Spleen (tissue), 11 donors: ENCODE results near the gene TSPAN15. TPM values are rescaled to one million over a fixed set of nuclear protein-coding genes. Genes with fewer than 3 reads are reported as not detected.

Experiments used
- DNase-seq: peaks from one replicate; pipeline ENCODE4 v3.0.0-alpha.2; 2020
- H3K27ac ChIP-seq, 8 donors: fragments of 200-600 bp; sonication (generic) in 7 of 8; 1 replicate in 4 of 8; 2 replicates in 4 of 8; pipeline versions ENCODE4 v1.5.0 to v1.8.0; 2016 to 2021; ENCODE audit warnings: inconsistent platforms in 4 of 8, mild to moderate bottlenecking in 4 of 8, moderate library complexity in 1 of 8
- H3K27me3 ChIP-seq, 7 donors: fragments of 200-600 bp; sonication (generic) in 6 of 7; replicated peaks in 1 of 7; 1 replicate in 4 of 7; 2 replicates in 3 of 7; pipeline versions ENCODE4 v1.5.0 to v1.8.0; 2016 to 2021; ENCODE audit warnings: inconsistent platforms in 3 of 7, mild to moderate bottlenecking in 1 of 7
- H3K36me3 ChIP-seq, 6 donors: fragments of 200-600 bp; sonication (generic) in 5 of 6; 1 replicate in 4 of 6; 2 replicates in 2 of 6; pipeline versions ENCODE4 v1.5.0 to v1.8.0; 2016 to 2021; ENCODE audit warnings: inconsistent platforms in 2 of 6
- H3K4me1 ChIP-seq, 6 donors: fragments of 200-600 bp; sonication (generic) in 5 of 6; 1 replicate in 3 of 6; 2 replicates in 3 of 6; pipeline versions ENCODE4 v1.5.0 to v1.8.0; 2016 to 2021; ENCODE audit warnings: inconsistent platforms in 3 of 6
- H3K4me3 ChIP-seq, 8 donors: fragments of 200-600 bp; sonication (generic) in 7 of 8; 1 replicate in 4 of 8; 2 replicates in 4 of 8; pipeline versions ENCODE4 v1.5.0 to v1.8.0; 2016 to 2021; ENCODE audit warnings: inconsistent platforms in 4 of 8, mild to moderate bottlenecking in 4 of 8, moderate library complexity in 2 of 8
- H3K9me3 ChIP-seq, 8 donors: fragments of 200-600 bp; sonication (generic) in 7 of 8; 1 replicate in 4 of 8; 2 replicates in 4 of 8; pipeline versions ENCODE4 v1.5.0 to v1.8.0; 2016 to 2021; ENCODE audit warnings: inconsistent platforms in 4 of 8
- POLR2A ChIP-seq, 3 donors: fragments of 450-650 bp; IDR thresholded peaks; one replicate each; pipeline ENCODE4 v1.5.1; 2017; ENCODE audit warnings: antibody characterized with exemption in 3 of 3, mild to moderate bottlenecking in 1 of 3
- POLR2AphosphoS5 ChIP-seq, 3 donors: sonication (generic); formaldehyde crosslinking; IDR thresholded peaks; one replicate each; pipeline ENCODE4 v1.5.1; 2017; ENCODE audit warnings: antibody characterized with exemption in 3 of 3
- WGBS, 5 donors: extraction: QIAGEN DNeasy Blood & Tissue Kit in 3 of 5; methylation state at CpG; one replicate each; pipeline versions ENCODE4 v1.1.5 to v1.1.7; 2013 to 2018; 5-methylcytosine and 5-hydroxymethylcytosine counted together
- intact Hi-C: fragments of 100-400 bp; cut with DNase I; formaldehyde crosslinking; loops from one replicate; pipeline ENCODE4 v1.15.0; 2023; ENCODE audit warnings: low total_unique reads
- polyA plus RNA-seq, 3 donors: library from polyadenylated mRNA; stranded (reverse); fragments of 200-250 nt; gene quantifications; one replicate each; pipeline ENCODE4 v1.2.1, GENCODE V29; 2013
- total RNA-seq, 7 donors: library from RNA; depleted of rRNA in 3 of 7; stranded (reverse); fragments of >200 nt in 3 of 7; fragmentation: NEBNext Ultra II Directional in 4 of 7; extraction: Animal tissue kit (Norgen Biotek cat#: 25700) in 4 of 7; gene quantifications; one replicate each; pipeline versions ENCODE4 v1.1.0 to v1.2.1, GENCODE V29; 2016 to 2021
- TF ChIP-seq, protein P1 (sequence below), 11 experiments: fragments of 200-600 bp in 7 of 11; fragments of 450-650 bp in 4 of 11; sonication (generic) in 4 of 11; IDR thresholded peaks in 8 of 11; conservative IDR thresholded peaks in 3 of 11; 1 replicate in 7 of 11; 2 replicates in 4 of 11; pipeline versions ENCODE4 v1.4.0 to v1.8.0; 2016 to 2021; ENCODE audit warnings: antibody characterized with exemption in 11 of 11, inconsistent platforms in 4 of 11, mild to moderate bottlenecking in 1 of 11
- donor health status: healthy with polysubstance abuse.
- donor health status: DM: no; HTN: no; CAD: no; lungs with moderate emphysema.
- donor health status: DM: no; HTN: no; CAD: no.
- donor health status: Bipolar disorder and iron deficiency.
- donor health status: healthy.
- donor health status: DM: no; HTN: no; CAD: no.
- donor health status: DM: yes; HTN: yes; CAD: no.

TSPAN15 gene
- total and polyA plus RNA-seq, 10 donors, result 13.5 to 68.4 (median 41.3) TPM

DNA sequence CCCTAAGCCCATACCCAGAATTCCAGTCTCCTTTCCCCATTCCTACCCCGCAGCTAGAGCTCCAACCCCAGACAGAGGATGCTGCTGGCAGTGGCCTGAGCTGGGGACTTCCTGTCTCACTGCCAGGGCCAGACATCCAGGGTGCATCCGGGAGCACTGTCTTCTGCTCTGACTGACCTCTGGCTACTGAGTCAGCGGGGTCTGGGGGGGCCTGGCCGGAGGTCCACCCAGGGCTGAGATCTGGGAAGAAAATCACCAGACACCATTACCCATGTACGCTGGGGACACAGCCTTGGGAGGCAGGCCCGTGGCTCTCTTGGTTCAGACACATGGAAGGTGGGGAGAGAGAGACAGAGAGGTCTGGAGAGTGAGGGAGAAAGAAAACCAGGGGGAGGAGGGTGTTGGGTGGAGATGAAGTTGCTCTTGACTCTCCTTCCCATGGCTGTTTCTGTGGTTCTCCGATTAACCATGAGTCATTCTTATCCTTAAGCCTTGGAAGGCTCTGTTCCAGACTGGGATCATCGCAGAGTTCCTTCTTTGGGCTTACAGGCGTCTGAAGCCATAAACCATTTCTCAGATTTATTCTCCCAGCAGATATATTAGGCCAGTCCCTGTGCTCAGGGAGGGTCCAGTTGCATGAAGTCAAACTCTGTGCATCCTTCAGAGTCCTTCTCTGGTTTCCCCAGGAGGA, 23.6 kb downstream of the TSPAN15 start:
- H3K27me3 ChIP-seq, result no peaks in the 10 kb centered on the region
- peak overlapping the region; percentile 7 to 80 (median 60) for H3K27ac ChIP-seq
- TF ChIP-seq POLR2A (IDR thresholded peaks at IDR 0.05) (no peak), POLR2AphosphoS5 (IDR thresholded peaks at IDR 0.05) (peak; percentile 35 to 53 (median 40))
- H3K4me1 ChIP-seq, result peaks cover 10 to 85% (median 59%) of the 10 kb centered on the region in 6 donors
- DNase-seq, result no peak
- H3K36me3 ChIP-seq, result no peaks in the 10 kb centered on the region
- 54 to 74% (median 66%) methylated on average over 9 of the region's 9 CpGs for WGBS, 5 donors
- no peak overlapping the region for H3K4me3 ChIP-seq
- H3K9me3 ChIP-seq, result no peaks in the 10 kb centered on the region
- intact Hi-C loops, result no loop called here

DNA sequence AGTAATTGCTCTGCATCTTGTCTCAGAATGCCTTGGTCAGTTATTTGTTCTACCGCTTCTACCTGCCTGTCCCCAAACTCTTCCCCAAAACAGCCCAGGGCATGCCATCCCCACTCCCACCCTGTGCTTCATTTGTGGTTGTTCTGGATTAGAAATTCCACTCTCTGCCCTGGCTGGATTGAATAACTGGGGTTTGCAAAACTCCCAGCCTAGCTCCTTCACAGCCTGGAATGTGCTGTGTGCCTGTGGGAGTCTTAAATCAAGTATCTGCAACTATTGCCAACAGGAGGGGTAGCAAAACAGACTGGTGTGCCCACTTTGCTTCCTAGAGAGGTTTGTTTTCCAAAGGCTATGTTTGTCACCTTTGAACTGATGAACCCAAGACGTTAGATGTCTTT, 24.2 kb downstream of the TSPAN15 start:
- no peak overlapping the region for H3K4me3 ChIP-seq
- no peaks in the 10 kb centered on the region for H3K36me3 ChIP-seq
- 70 to 74% (median 73%) methylated on average over 2 of the region's 2 CpGs for WGBS, 5 donors
- H3K4me1 ChIP-seq, result peaks cover 15 to 90% (median 62%) of the 10 kb centered on the region in 6 donors
- intact Hi-C loops, result no loop called here
- TF ChIP-seq POLR2AphosphoS5 (IDR thresholded peaks at IDR 0.05) (no peak), POLR2A (IDR thresholded peaks at IDR 0.05) (no peak)
- TF ChIP-seq, protein P1, sequence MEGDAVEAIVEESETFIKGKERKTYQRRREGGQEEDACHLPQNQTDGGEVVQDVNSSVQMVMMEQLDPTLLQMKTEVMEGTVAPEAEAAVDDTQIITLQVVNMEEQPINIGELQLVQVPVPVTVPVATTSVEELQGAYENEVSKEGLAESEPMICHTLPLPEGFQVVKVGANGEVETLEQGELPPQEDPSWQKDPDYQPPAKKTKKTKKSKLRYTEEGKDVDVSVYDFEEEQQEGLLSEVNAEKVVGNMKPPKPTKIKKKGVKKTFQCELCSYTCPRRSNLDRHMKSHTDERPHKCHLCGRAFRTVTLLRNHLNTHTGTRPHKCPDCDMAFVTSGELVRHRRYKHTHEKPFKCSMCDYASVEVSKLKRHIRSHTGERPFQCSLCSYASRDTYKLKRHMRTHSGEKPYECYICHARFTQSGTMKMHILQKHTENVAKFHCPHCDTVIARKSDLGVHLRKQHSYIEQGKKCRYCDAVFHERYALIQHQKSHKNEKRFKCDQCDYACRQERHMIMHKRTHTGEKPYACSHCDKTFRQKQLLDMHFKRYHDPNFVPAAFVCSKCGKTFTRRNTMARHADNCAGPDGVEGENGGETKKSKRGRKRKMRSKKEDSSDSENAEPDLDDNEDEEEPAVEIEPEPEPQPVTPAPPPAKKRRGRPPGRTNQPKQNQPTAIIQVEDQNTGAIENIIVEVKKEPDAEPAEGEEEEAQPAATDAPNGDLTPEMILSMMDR (IDR thresholded peaks at IDR 0.05 in 8 of 11, conservative IDR thresholded peaks at IDR 0.05 in 3 of 11), result no peak
- H3K27me3 ChIP-seq, result no peaks in the 10 kb centered on the region
- no peak for DNase-seq
- H3K27ac ChIP-seq, result peak overlapping the region in 7 of 8 donors; percentile 36 to 80 (median 66)
- no peaks in the 10 kb centered on the region for H3K9me3 ChIP-seq

DNA sequence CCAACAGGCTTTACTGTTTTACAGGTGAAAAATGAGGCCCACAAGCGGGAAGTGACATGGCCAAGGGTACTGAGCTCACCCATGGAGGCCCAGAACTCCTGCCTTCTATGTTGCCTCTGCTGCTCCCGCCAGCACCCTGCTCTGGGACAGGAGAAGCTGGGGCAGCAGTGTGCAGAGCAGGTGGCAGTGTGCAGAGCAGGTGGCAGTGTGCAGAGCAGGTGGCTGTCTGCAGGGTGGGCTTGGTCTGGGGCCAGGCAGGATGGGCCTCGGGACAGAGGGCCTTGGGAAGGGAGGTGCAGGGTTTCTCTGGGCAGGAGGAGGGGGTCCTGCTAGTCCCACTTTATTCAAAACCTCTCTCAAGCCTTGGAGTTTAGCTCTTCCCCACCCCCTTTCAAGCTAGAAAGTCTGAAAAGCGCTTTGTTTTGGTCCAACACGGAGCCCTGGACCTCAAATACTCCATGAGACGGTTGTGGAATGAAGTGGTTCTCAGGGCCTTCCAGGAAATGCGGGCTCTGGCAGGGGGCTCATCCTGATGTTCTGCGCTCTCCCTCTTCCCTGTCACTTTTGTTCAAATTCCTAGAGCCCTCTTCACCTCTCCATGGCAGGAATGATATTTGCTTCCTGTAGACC, 26.8 kb downstream of the TSPAN15 start:
- TF ChIP-seq POLR2AphosphoS5 (IDR thresholded peaks at IDR 0.05), result no peak
- TF ChIP-seq POLR2A (IDR thresholded peaks at IDR 0.05), result no peak
- TF ChIP-seq, protein P1 (IDR thresholded peaks at IDR 0.05 in 8 of 11, conservative IDR thresholded peaks at IDR 0.05 in 3 of 11), result no peak
- DNase-seq, result no peak
- Histone ChIP-seq H3K36me3 (no peaks in the 10 kb centered on the region), H3K27me3 (no peaks in the 10 kb centered on the region), H3K27ac (peak overlapping the region in 5 of 8 donors; percentile 28 to 80 (median 78)), H3K4me3 (no peak overlapping the region), H3K4me1 (peaks cover 18 to 89% (median 58%) of the 10 kb centered on the region in 6 donors), H3K9me3 (no peaks in the 10 kb centered on the region)
- WGBS, 5 donors, result 79 to 84% (median 81%) methylated on average over 8 of the region's 8 CpGs
- intact Hi-C loops, result no loop called here

DNA sequence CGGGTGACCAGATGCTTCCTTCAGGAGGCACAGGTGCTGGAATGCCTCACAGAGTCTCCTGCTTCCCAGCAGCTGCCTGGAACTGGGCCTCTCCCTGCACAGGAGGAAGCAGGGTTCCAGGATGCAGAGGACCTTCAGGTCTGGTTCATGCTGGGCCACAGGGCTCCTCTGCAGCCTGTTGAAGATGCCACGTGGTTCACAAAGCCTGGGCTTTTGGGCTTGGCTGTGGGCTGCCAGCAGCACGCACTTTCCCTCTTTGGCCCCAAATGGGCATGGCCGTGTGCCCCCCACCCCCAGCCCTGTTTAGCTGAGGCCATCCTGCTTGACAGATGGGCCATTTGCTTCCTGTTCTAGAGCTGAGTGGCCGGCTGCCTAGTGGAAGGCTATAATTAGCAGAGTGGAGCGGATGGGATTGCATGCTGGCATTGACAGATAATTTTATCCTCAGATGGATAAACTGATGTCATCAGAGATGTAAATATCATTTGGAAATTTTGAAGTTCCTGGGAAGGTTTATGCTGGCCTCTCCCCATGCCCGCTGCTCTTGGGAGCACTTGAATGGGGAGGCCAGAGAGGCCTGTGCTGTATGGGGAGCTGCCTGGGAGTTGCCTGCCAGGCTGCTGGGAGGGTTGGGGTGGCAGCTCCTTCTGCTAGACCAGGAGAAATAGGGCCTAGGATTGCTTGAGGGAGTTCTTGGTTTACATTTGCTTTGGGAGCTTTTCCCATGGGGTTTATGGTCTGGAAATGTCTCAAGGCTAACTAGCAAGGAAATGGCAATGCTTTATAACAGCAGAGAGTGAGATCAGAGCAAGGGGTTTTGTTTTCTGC, 28.2 kb downstream of the TSPAN15 start:
- H3K4me3 ChIP-seq, result no peak overlapping the region
- peaks cover 0 to 7% (median 0%) of the 10 kb centered on the region in 6 donors for H3K36me3 ChIP-seq
- no peaks in the 10 kb centered on the region for H3K9me3 ChIP-seq
- intact Hi-C loops, result no loop called here
- TF ChIP-seq, protein P1 (IDR thresholded peaks at IDR 0.05 in 8 of 11, conservative IDR thresholded peaks at IDR 0.05 in 3 of 11), result no peak
- peak; percentile 65 to 74 (median 72) for TF ChIP-seq POLR2AphosphoS5 (IDR thresholded peaks at IDR 0.05)
- no peak for DNase-seq
- H3K4me1 ChIP-seq, result peaks cover 15 to 84% (median 44%) of the 10 kb centered on the region in 6 donors
- H3K27me3 ChIP-seq, result no peaks in the 10 kb centered on the region
- WGBS, 5 donors, result 22 to 44% (median 35%) methylated on average over 5 to 7 of the region's 7 CpGs
- peak overlapping the region; percentile 60 to 80 (median 72) for H3K27ac ChIP-seq
